Endodermal cell (in vitro differentiated cells): ENCODE results near the gene GARIN5A. TPM values are rescaled to one million over a fixed set of nuclear protein-coding genes. Genes with fewer than 3 reads are reported as not detected.

Experiments used
- DNase-seq: peaks from one replicate; pipeline ENCODE4 v3.0.0-alpha.2; 2017
- H3K27ac ChIP-seq: 2 replicates; pipeline ENCODE4 v1.5.1; 2013; ENCODE audit warnings: mild to moderate bottlenecking, low read depth, low read length, moderate library complexity
- H3K27me3 ChIP-seq: 2 replicates; pipeline ENCODE4 v1.6.1; 2013; ENCODE audit warnings: mild to moderate bottlenecking, low read length, moderate library complexity; ENCODE audit not compliant: insufficient read depth, control insufficient read depth, poor library complexity, severe bottlenecking
- H3K36me3 ChIP-seq: 2 replicates; pipeline ENCODE4 v1.7.0; 2013; ENCODE audit warnings: mild to moderate bottlenecking, low read length, moderate library complexity; ENCODE audit not compliant: control insufficient read depth, insufficient read depth
- H3K4me1 ChIP-seq: one replicate; pipeline ENCODE4 v1.7.0; 2013; ENCODE audit warnings: low read length; ENCODE audit not compliant: control insufficient read depth, insufficient read depth
- H3K4me3 ChIP-seq: 2 replicates; pipeline ENCODE4 v1.5.1; 2013; ENCODE audit warnings: mild to moderate bottlenecking, low read length, moderate library complexity
- H3K9ac ChIP-seq: 2 replicates; pipeline ENCODE4 v1.6.1; 2013; ENCODE audit warnings: mild to moderate bottlenecking, low read length, moderate library complexity; ENCODE audit not compliant: poor library complexity, severe bottlenecking; ENCODE audit errors: extremely low read depth
- H3K9me3 ChIP-seq: 2 replicates; pipeline ENCODE4 v1.6.1; 2013; ENCODE audit warnings: mild to moderate bottlenecking, low read length, moderate library complexity; ENCODE audit not compliant: control insufficient read depth
- H3K27ac Mint-ChIP-seq: 2 replicates; pipeline ENCODE4 v1.8.0; 2020; ENCODE audit warnings: mixed read lengths
- H3K27me3 Mint-ChIP-seq: 2 replicates; pipeline ENCODE4 v1.8.0; 2021; ENCODE audit warnings: mild to moderate bottlenecking, mixed read lengths; ENCODE audit not compliant: insufficient read depth
- H3K36me3 Mint-ChIP-seq: 2 replicates; pipeline ENCODE4 v1.8.0; 2020; ENCODE audit warnings: low read depth, mixed read lengths
- H3K4me1 Mint-ChIP-seq: 2 replicates; pipeline ENCODE4 v1.8.0; 2020; ENCODE audit warnings: mixed read lengths
- H3K4me3 Mint-ChIP-seq: 2 replicates; pipeline ENCODE4 v1.8.0; 2020; ENCODE audit warnings: mild to moderate bottlenecking, moderate library complexity, mixed read lengths
- H3K9me3 Mint-ChIP-seq: 2 replicates; pipeline ENCODE4 v1.8.0; 2020; ENCODE audit warnings: mild to moderate bottlenecking, mixed read lengths
- WGBS, 2 experiments: methylation state at CpG; one replicate each; pipeline versions ENCODE4 v1.1.5 to v1.1.7; 2013; ENCODE audit warnings: missing lambda C conversion rate in 2 of 2, mixed read lengths in 1 of 2; ENCODE audit not compliant: insufficient coverage in 1 of 2, insufficient read length in 1 of 2; 5-methylcytosine and 5-hydroxymethylcytosine counted together
- long read RNA-seq, 4 experiments: library from polyadenylated mRNA in 2 of 4; library from RNA in 1 of 4; library from capped mRNA in 1 of 4; stranded (forward) in 3 of 4; unstranded in 1 of 4; transcript quantifications; one replicate each; pipeline ENCODE4 v2.0.0, GENCODE V29; 2020 to 2021; ENCODE audit warnings: inconsistent platforms in 1 of 4
- polyA plus RNA-seq, 2 experiments: library from polyadenylated mRNA; stranded (reverse); fragments of 50-300 nt; gene quantifications; one replicate each; pipeline ENCODE4 v1.2.3, GENCODE V29; 2013
- total RNA-seq, 2 donors: library from RNA; stranded (reverse); fragmentation: NEBNext Ultra II Directional in 1 of 2; extraction: Animal tissue kit (Norgen Biotek cat#: 25700) in 1 of 2; gene quantifications; 2 replicates in 1 of 2; 3 replicates in 1 of 2; pipeline ENCODE4 v1.2.1, GENCODE V29; 2021
- TF ChIP-seq, protein P1 (sequence below): fragments of 200-600 bp; sonication (generic); conservative IDR thresholded peaks from 2 replicates; pipeline ENCODE4 v1.5.0; 2021; ENCODE audit warnings: antibody characterized with exemption, mild to moderate bottlenecking

The GARIN5A gene
- total RNA-seq, result 1 to 10 TPM; 8.3 to 9.5 TPM
- polyA plus RNA-seq (2013, experiment 1 of 2), result 1.7 TPM
- polyA plus RNA-seq (2013, experiment 2 of 2), result 2.4 TPM
- long read RNA-seq, experiment 1, transcript FAM71E1-202 (5 exons, 1,225 nt), result major isoform, 5 of 6 reads
- long read RNA-seq, experiment 1, partial matches to known transcripts, result 0 of 6 reads
- long read RNA-seq, experiment 1, other reads (novel, unspliced or antisense), result 0 of 6 reads
- long read RNA-seq, experiment 2, partial matches to known transcripts, result 0 of 9 reads
- long read RNA-seq, experiment 2, other reads (novel, unspliced or antisense), result 2 of 9 reads
- long read RNA-seq, experiment 3, transcript FAM71E1-202 (5 exons, 1,225 nt), result major isoform, 5 of 9 reads
- long read RNA-seq, experiment 3, partial matches to known transcripts, result 1 of 9 reads
- long read RNA-seq, experiment 3, other reads (novel, unspliced or antisense), result 0 of 9 reads
- long read RNA-seq, experiment 4, transcript FAM71E1-204 (5 exons, 1,281 nt), result minor isoform, 5 of 15 reads
- long read RNA-seq, experiment 4, transcript FAM71E1-202 (5 exons, 1,225 nt), result major isoform, 9 of 15 reads
- long read RNA-seq, experiment 4, partial matches to known transcripts, result 0 of 15 reads
- long read RNA-seq, experiment 4, other reads (novel, unspliced or antisense), result 1 of 15 reads

DNA sequence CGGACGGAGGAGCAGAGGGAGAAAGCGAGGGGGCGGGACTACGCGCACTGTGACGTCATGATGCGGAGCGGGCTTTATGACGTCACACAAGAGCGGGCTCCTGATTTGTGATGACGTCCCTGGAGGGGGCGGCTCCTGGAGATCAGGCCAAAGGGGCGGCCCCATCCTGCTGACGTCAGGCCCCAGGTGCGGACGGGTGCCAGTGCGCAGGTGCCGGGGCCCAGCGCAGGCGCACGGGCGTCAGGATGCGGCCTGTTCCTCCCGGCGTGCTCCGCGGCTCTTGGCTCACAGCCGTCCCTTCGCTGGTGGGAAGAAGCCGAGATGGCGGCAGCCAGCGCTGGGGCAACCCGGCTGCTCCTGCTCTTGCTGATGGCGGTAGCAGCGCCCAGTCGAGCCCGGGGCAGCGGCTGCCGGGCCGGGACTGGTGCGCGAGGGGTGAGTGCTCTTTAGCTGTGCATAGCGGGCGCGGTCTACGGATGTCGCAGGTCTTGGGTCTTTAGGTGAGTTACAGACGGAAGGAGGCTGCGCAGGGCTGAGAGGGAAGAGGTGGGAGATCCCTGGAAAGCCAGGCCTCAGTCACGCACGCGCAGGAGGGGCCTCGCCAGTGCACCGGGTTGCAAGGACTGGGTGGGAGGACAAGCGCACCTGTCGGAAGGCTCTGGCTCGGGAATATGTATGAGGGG lies at the start of gene GARIN5A, which contains the start of gene EMC10:
GARIN5A (minus strand) TSS at position 625 of the 683 bp plus-strand sequence; CDS start at position 165, 460 bp downstream.
EMC10 (plus strand) TSS at position 284 of the 683 bp plus-strand sequence; CDS start at position 322, 38 bp downstream.
- peak within 1 kb of the TSS; percentile 91 for H3K4me3 ChIP-seq
- Mint-ChIP-seq H3K9me3 (peaks cover 26% of the 10 kb centered on the region), H3K27me3 (peaks cover 5% of the 10 kb centered on the region), H3K4me3 (peak within 1 kb of the TSS; percentile 98), H3K36me3 (peaks cover 37% of the 10 kb centered on the region), H3K4me1 (peaks cover 3% of the 10 kb centered on the region), H3K27ac (peak within 1 kb of the TSS; percentile 99)
- TF ChIP-seq, protein P1, sequence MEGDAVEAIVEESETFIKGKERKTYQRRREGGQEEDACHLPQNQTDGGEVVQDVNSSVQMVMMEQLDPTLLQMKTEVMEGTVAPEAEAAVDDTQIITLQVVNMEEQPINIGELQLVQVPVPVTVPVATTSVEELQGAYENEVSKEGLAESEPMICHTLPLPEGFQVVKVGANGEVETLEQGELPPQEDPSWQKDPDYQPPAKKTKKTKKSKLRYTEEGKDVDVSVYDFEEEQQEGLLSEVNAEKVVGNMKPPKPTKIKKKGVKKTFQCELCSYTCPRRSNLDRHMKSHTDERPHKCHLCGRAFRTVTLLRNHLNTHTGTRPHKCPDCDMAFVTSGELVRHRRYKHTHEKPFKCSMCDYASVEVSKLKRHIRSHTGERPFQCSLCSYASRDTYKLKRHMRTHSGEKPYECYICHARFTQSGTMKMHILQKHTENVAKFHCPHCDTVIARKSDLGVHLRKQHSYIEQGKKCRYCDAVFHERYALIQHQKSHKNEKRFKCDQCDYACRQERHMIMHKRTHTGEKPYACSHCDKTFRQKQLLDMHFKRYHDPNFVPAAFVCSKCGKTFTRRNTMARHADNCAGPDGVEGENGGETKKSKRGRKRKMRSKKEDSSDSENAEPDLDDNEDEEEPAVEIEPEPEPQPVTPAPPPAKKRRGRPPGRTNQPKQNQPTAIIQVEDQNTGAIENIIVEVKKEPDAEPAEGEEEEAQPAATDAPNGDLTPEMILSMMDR, result no peak
- WGBS, 2 experiments, result 8 to 14% methylated on average over 30 to 58 of the region's 58 CpGs
- peak within 1 kb of the TSS; percentile 91 for H3K27ac ChIP-seq
- H3K36me3 ChIP-seq, result peaks cover 20% of the 10 kb centered on the region
- peak; percentile 98 for DNase-seq
- peaks cover 22% of the 10 kb centered on the region for H3K9me3 ChIP-seq
- H3K9ac ChIP-seq, result peak within 1 kb of the TSS; percentile 85
- H3K27me3 ChIP-seq, result no peaks in the 10 kb centered on the region
- no peaks in the 10 kb centered on the region for H3K4me1 ChIP-seq

DNA sequence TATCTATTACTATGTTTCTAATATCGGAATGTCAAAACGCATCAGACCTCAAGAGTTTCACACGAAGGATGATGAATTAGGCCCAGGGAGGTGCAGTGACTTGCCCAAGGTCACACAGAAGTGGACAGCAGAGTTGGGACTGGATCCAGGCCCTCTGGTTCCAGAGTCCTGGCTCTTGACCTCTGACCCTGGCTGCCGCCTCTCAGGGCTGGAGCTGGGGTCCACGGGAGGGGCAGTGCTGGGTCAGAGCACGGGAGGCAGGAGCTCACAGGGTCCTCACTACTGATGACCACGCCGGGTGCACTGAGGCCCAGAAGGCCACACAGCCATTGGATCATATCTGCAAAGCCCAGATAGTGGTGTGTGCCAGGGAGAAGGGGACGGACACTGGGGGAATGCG lies 46.2 kb upstream of the GARIN5A start:
- TF ChIP-seq, protein P1, result no peak
- WGBS, 2 experiments, result 89 to 98% methylated on average over 10 of the region's 10 CpGs
- Histone ChIP-seq H3K4me3 (no peak overlapping the region), H3K4me1 (no peaks in the 10 kb centered on the region), H3K27ac (no peak overlapping the region), H3K9me3 (no peaks in the 10 kb centered on the region), H3K9ac (no peak overlapping the region), H3K36me3 (no peaks in the 10 kb centered on the region), H3K27me3 (no peaks in the 10 kb centered on the region)
- no peak for DNase-seq
- Mint-ChIP-seq H3K4me3 (no peak overlapping the region), H3K36me3 (no peaks in the 10 kb centered on the region), H3K27me3 (peaks cover 23% of the 10 kb centered on the region), H3K9me3 (peaks cover 5% of the 10 kb centered on the region), H3K4me1 (no peaks in the 10 kb centered on the region), H3K27ac (no peak overlapping the region)

DNA sequence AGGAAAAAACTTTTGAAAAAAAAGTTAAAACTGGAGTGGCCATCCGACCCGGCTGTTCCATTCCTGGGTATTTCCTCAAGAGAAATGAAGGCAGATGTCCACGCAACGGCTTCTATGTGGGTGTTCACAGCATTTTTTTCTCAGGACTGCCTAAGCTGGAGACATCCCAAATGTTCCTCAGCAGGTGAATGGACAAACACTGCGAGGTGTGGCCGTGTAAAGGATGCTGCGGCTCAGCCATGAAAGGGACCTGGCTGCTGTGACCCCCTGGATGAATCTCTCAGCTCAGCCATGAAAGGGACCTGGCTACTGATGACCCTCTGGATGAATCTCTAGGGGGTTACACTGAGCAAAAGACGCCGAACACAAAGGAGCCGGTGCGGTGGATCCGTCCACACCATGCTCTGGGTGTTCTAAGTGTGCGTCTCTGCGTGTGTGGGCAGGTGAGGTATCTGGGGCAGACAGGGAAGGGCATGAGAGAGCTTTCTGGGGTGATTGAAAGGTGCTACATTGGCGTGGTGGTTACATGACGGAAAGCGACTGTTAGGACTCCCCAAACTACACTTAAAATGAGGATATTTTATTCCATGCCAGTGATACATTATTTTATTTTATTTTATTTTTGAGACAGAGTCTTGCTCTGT lies 44.3 kb upstream of the GARIN5A start:
- H3K27ac Mint-ChIP-seq, result no peak overlapping the region
- DNase-seq, result no peak
- no peak overlapping the region for H3K4me3 Mint-ChIP-seq
- 91 to 95% methylated on average over 11 to 14 of the region's 17 CpGs for WGBS, 2 experiments
- H3K4me1 Mint-ChIP-seq, result no peaks in the 10 kb centered on the region
- Histone ChIP-seq H3K36me3 (no peaks in the 10 kb centered on the region), H3K27me3 (no peaks in the 10 kb centered on the region), H3K27ac (no peak overlapping the region), H3K9ac (no peak overlapping the region), H3K9me3 (no peaks in the 10 kb centered on the region), H3K4me1 (no peaks in the 10 kb centered on the region), H3K4me3 (no peak overlapping the region)
- H3K36me3 Mint-ChIP-seq, result no peaks in the 10 kb centered on the region
- H3K9me3 Mint-ChIP-seq, result peaks cover 5% of the 10 kb centered on the region
- peaks cover 23% of the 10 kb centered on the region for H3K27me3 Mint-ChIP-seq
- TF ChIP-seq, protein P1, result no peak
